Left cardiac atrium (tissue), 4 donors: Measurements from ENCODE around the gene EBF3. TPM values are rescaled to one million over a fixed set of nuclear protein-coding genes. Genes with fewer than 3 reads are reported as not detected.

Experiments used
- ATAC-seq, 2 donors: fragments of 200-7000 bp; cut with Tn5 transposase; one replicate each; pipeline ENCODE4 v1.9.1; 2020; ENCODE audit warnings: mild to moderate bottlenecking in 2 of 2, moderate library complexity in 2 of 2
- DNase-seq: peaks from one replicate; pipeline ENCODE4 v3.0.0-alpha.2; 2020
- intact Hi-C, 2 donors: fragments of 100-400 bp; cut with DNase I; formaldehyde crosslinking; loops; one replicate each; pipeline versions ENCODE4 v1.14.1 to v1.15.1; 2022 to 2023
- long read RNA-seq: library from polyadenylated mRNA; unstranded; transcript quantifications from one replicate; pipeline ENCODE4 v2.0.0, GENCODE V29; 2021
- total RNA-seq, 2 donors: library from RNA; stranded (reverse); fragmentation: NEBNext Ultra II Directional; extraction: Animal tissue kit (Norgen Biotek cat#: 25700); gene quantifications; one replicate each; pipeline ENCODE4 v1.2.1, GENCODE V29; 2021
- donor health status: DM: no; HTN: yes; CAD: no.
- donor health status: DM: no; HTN: yes; CAD: no; lungs with severe emphysema.
- donor health status: DM: yes; HTN: yes; CAD: no.
- donor health status: Dilated cardiomyopathy.

The EBF3 gene
- 10 to 100 TPM in 1 of 2 donors, 1 to 10 TPM in 1; 6.0 to 10.1 TPM for total RNA-seq
- long read RNA-seq, partial matches to known transcripts = 0 of 2 reads
- long read RNA-seq, other reads (novel, unspliced or antisense) = 2 of 2 reads

GRCh38 chr10:129963641-129964501, at the start of gene EBF3:
Gene EBF3, minus strand, starts transcription at chr10:129964274. Its CDS starts 506 bp downstream, at chr10:129963768.
- peak; percentile 84 to 86 for ATAC-seq
- intact Hi-C loops = loop anchor here in 1 of 2 donors (5.0 kb wide), 1 partner anchor 72 kb away; no protein-coding TSS in a partner anchor
- peak; percentile 89 for DNase-seq

GRCh38 chr10:130013335-130014262, 49.5 kb upstream of the EBF3 start:
- DNase-seq (no peak), ATAC-seq (no peak)
- intact Hi-C loops = no loop called here

GRCh38 chr10:130012129-130012528, 48.1 kb upstream of the EBF3 start:
- ATAC-seq = no peak
- DNase-seq = no peak
- intact Hi-C loops = no loop called here

- intact Hi-C loops = no loop called here
- DNase-seq (no peak), ATAC-seq (no peak)
Measured at GRCh38 chr10:130010653-130011052, 46.6 kb upstream of the EBF3 start.

- ATAC-seq = no peak
- intact Hi-C loops = no loop called here
- DNase-seq = no peak
Measured at GRCh38 chr10:130009228-130009627, 45.2 kb upstream of the EBF3 start.

- ATAC-seq (no peak), DNase-seq (no peak)
- intact Hi-C loops = no loop called here
Measured at GRCh38 chr10:130003787-130004613, 39.9 kb upstream of the EBF3 start.

- ATAC-seq (no peak), DNase-seq (no peak)
- intact Hi-C loops = no loop called here
Measured at GRCh38 chr10:130003166-130003565, 39.1 kb upstream of the EBF3 start.

GRCh38 chr10:130002606-130003005, 38.5 kb upstream of the EBF3 start:
- ATAC-seq (no peak), DNase-seq (no peak)
- intact Hi-C loops = no loop called here

GRCh38 chr10:130000918-130001317, 36.8 kb upstream of the EBF3 start:
- ATAC-seq (no peak), DNase-seq (no peak)
- intact Hi-C loops = no loop called here

- intact Hi-C loops = no loop called here
- ATAC-seq (no peak), DNase-seq (no peak)
Measured at GRCh38 chr10:129999140-129999539, 35.1 kb upstream of the EBF3 start.

- no peak for ATAC-seq
- intact Hi-C loops = no loop called here
- no peak for DNase-seq
Measured at GRCh38 chr10:129993621-129994020, 29.5 kb upstream of the EBF3 start.

GRCh38 chr10:129992356-129992755, 28.3 kb upstream of the EBF3 start:
- intact Hi-C loops = no loop called here
- DNase-seq (no peak), ATAC-seq (no peak)

GRCh38 chr10:129982825-129983224, 18.8 kb upstream of the EBF3 start:
- intact Hi-C loops = no loop called here
- DNase-seq (no peak), ATAC-seq (no peak)

GRCh38 chr10:129978980-129979379, 14.9 kb upstream of the EBF3 start:
- DNase-seq (no peak), ATAC-seq (no peak)
- intact Hi-C loops = loop anchor here in 1 of 2 donors (10.0 kb wide), 1 partner anchor 1714 kb away; no protein-coding TSS in a partner anchor

- intact Hi-C loops = loop anchor here in 1 of 2 donors (10.0 kb wide), 1 partner anchor 1714 kb away; no protein-coding TSS in a partner anchor
- ATAC-seq (no peak), DNase-seq (no peak)
Measured at GRCh38 chr10:129978322-129978721, 14.2 kb upstream of the EBF3 start.

GRCh38 chr10:129977794-129978193, 13.7 kb upstream of the EBF3 start:
- no peak for DNase-seq
- ATAC-seq = no peak
- intact Hi-C loops = loop anchor here in 1 of 2 donors (10.0 kb wide), 1 partner anchor 1713 kb away; no protein-coding TSS in a partner anchor

- ATAC-seq (no peak), DNase-seq (no peak)
- intact Hi-C loops = loop anchor here (5.0 to 10.0 kb wide), 2 partner anchors 941 to 1709 kb away; no protein-coding TSS in a partner anchor
Measured at GRCh38 chr10:129973674-129974059, 9.6 kb upstream of the EBF3 start.

GRCh38 chr10:129972966-129973673, 9.0 kb upstream of the EBF3 start:
- intact Hi-C loops = loop anchor here (5.0 to 10.0 kb wide), 2 partner anchors 941 to 1708 kb away; no protein-coding TSS in a partner anchor
- ATAC-seq (no peak), DNase-seq (no peak)
